HUES64 (cell line): ENCODE results near the gene BCL2L2.

Source experiments
- H3K27ac ChIP-seq: 2 replicates; pipeline ENCODE4 v1.7.0; 2013; ENCODE audit warnings: low read depth, low read length, inconsistent platforms
- H3K27me3 ChIP-seq: 2 replicates; pipeline ENCODE4 v1.6.1; 2013; ENCODE audit warnings: mild to moderate bottlenecking, low read length; ENCODE audit not compliant: insufficient read depth
- H3K36me3 ChIP-seq: 2 replicates; pipeline ENCODE4 v1.6.1; 2013; ENCODE audit warnings: mild to moderate bottlenecking, low read length; ENCODE audit not compliant: insufficient read depth
- H3K4me1 ChIP-seq: 2 replicates; pipeline ENCODE4 v1.6.1; 2013; ENCODE audit warnings: mild to moderate bottlenecking, low read length, moderate library complexity; ENCODE audit not compliant: insufficient read depth
- H3K4me3 ChIP-seq: 2 replicates; pipeline ENCODE4 v1.5.1; 2013; ENCODE audit warnings: mild to moderate bottlenecking, low read length, moderate library complexity
- H3K9ac ChIP-seq: 2 replicates; pipeline ENCODE4 v1.6.1; 2013; ENCODE audit warnings: mild to moderate bottlenecking, low read depth, low read length
- H3K9me3 ChIP-seq: 2 replicates; pipeline ENCODE4 v1.6.1; 2013; ENCODE audit warnings: low read depth, low read length; ENCODE audit not compliant: insufficient read depth
- WGBS: fragments of 150-250, 120-280 bp; methylation state at CpG from one replicate; pipeline ENCODE4 v1.1.7; 2013; ENCODE audit warnings: missing lambda C conversion rate; 5-methylcytosine and 5-hydroxymethylcytosine counted together

Gene BCL2L2

GRCh38 chr14:23300687-23301223 lies 5.9 kb upstream of the BCL2L2 start:
- peaks cover 71% of the 10 kb centered on the region for H3K27me3 ChIP-seq
- no peaks in the 10 kb centered on the region for H3K9me3 ChIP-seq
- no peak overlapping the region for H3K27ac ChIP-seq
- WGBS: 11% methylated on average over 13 of the region's 13 CpGs
- peak overlapping the region; percentile 67; the same call in 1 of the 2 replicates for H3K9ac ChIP-seq
- H3K4me3 ChIP-seq: peak overlapping the region; percentile 90
- H3K36me3 ChIP-seq: no peaks in the 10 kb centered on the region
- H3K4me1 ChIP-seq: peaks cover 7% of the 10 kb centered on the region; the same call in 1 of the 2 replicates

GRCh38 chr14:23301288-23301968 lies 5.2 kb upstream of the BCL2L2 start:
- Histone ChIP-seq H3K4me3 (peak overlapping the region; percentile 90), H3K9ac (peak overlapping the region; percentile 87), H3K9me3 (no peaks in the 10 kb centered on the region), H3K27ac (peak overlapping the region; percentile 96), H3K4me1 (peaks cover 11% of the 10 kb centered on the region; the same call in 1 of the 2 replicates), H3K27me3 (peaks cover 65% of the 10 kb centered on the region), H3K36me3 (no peaks in the 10 kb centered on the region)
- WGBS: under 1% methylated on average over 87 of the region's 87 CpGs

DNA sequence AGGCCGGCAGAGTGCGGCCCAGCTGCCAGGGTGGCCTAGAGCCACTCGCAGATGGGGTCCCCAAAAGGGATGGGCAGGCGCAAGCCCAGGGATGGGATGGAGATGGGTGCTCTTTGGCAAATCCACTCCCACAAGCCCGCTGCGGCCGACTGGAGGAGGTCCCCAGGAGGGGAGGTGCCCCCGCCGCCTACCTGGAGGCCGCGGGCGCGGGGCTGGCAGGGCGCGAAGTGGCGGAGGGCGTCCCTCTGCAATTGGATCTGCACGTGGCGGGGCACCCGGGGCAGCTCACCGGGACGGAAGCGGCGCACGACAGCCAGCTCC lies 4.7 kb upstream of the BCL2L2 start:
- Histone ChIP-seq H3K36me3 (no peaks in the 10 kb centered on the region), H3K27ac (peak overlapping the region; percentile 86), H3K27me3 (peaks cover 60% of the 10 kb centered on the region), H3K4me3 (peak overlapping the region; percentile 90), H3K9me3 (no peaks in the 10 kb centered on the region), H3K4me1 (peaks cover 11% of the 10 kb centered on the region; the same call in 1 of the 2 replicates), H3K9ac (peak overlapping the region; percentile 72)
- under 1% methylated on average over 25 of the region's 25 CpGs for WGBS

DNA sequence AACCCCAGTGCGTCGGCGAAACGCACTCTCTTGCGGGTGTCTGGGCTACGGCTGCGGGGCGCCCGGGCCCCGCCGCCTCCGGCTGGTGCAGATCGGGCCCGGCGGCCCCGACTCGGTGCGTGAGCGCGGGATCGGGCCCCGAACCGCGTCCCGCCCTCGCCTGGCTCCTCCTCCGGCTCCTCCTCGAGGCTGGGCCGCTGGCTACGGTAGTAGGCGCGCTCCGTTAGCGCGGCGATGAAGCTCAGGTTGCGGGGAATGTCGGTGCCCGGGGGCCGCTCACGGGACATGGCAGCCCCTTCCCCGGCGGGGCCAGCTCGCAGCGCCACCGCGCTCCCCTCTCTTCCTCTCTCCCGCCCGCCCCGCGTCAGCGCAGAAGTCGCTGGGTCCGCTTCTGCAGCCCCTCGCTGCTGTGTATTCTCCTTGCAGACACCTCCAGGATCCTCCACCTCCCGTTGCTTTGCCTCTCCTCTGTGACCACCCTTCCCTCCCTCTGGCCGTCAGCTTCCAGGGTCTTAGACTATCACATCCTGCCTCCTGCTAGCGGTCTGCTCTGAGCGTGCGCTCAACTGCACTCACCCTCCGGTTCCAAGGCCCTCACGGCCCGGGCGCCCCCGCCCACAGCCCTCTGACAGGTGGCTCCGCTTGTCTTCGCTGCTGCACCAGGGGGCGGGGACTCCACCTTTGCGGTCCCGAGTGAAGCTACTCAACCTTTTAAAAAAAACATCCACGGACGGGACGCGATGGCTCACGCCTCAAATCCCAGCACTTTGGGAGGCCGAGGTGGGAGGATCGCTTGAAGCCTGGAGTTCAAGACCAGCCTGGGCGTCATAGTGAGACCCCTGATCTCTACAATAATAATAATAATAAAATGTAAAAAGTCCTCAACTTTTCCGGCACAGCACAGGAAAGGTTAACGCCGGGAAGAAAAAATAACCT lies 4.1 kb upstream of the BCL2L2 start, which contains the start of gene PPP1R3E:
Gene PPP1R3E, minus strand, starts transcription at position 570 of the 936 bp plus-strand sequence. Its CDS starts 283 bp downstream, at position 287.
- peak within 1 kb of the TSS; percentile 86 for H3K27ac ChIP-seq
- no peaks in the 10 kb centered on the region for H3K36me3 ChIP-seq
- H3K4me1 ChIP-seq: peaks cover 11% of the 10 kb centered on the region; the same call in 1 of the 2 replicates
- H3K27me3 ChIP-seq: peaks cover 53% of the 10 kb centered on the region
- no peaks in the 10 kb centered on the region for H3K9me3 ChIP-seq
- peak within 1 kb of the TSS; percentile 72 for H3K9ac ChIP-seq
- H3K4me3 ChIP-seq: peak within 1 kb of the TSS; percentile 90
- 4% methylated on average over 80 of the region's 81 CpGs for WGBS

- H3K27ac ChIP-seq: peak overlapping the region; percentile 77
- 24% methylated on average over 4 of the region's 5 CpGs for WGBS
Measured at GRCh38 chr14:23307146-23307530, 505 bp downstream of the BCL2L2 start.

DNA sequence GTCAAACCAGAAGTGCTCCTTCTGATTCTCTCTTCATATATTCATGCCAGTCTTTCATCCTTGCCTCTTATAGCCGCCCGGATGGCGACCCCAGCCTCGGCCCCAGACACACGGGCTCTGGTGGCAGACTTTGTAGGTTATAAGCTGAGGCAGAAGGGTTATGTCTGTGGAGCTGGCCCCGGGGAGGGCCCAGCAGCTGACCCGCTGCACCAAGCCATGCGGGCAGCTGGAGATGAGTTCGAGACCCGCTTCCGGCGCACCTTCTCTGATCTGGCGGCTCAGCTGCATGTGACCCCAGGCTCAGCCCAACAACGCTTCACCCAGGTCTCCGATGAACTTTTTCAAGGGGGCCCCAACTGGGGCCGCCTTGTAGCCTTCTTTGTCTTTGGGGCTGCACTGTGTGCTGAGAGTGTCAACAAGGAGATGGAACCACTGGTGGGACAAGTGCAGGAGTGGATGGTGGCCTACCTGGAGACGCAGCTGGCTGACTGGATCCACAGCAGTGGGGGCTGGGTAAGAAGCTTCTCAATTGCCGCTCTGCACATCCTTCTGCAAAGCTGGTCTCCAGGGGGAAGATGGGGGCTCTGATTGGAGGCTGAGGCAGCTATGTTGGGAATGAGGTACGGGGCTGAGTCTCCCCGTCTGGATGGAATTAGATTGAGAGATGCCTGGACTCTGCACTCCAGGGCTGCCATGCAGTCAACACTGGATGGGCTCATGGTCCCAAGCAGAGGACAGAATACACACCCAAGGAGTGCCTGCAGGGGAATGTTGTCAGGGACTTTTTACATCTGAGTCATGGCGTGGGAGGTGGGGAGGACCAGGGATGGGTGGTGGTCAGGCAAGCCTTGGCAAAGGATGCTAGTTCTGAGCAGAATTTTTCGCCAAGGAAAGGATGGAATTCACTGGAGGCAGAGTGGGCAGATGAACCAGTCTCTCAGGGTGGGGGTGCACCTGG lies 1.3 kb downstream of the BCL2L2 start:
- Histone ChIP-seq H3K36me3 (peaks cover 27% of the 10 kb centered on the region), H3K27me3 (peaks cover 18% of the 10 kb centered on the region), H3K9ac (no peak overlapping the region), H3K4me3 (peak overlapping the region; percentile 84), H3K27ac (no peak overlapping the region), H3K4me1 (peaks cover 6% of the 10 kb centered on the region; the same call in 1 of the 2 replicates), H3K9me3 (no peaks in the 10 kb centered on the region)
- 91% methylated on average over 22 of the region's 22 CpGs for WGBS

More at GRCh38 chr14:23307146-23307530, 505 bp downstream of the BCL2L2 start:
- peaks cover 19% of the 10 kb centered on the region for H3K27me3 ChIP-seq
- H3K9me3 ChIP-seq: no peaks in the 10 kb centered on the region
- H3K9ac ChIP-seq: peak overlapping the region; percentile 79
- peak overlapping the region; percentile 84 for H3K4me3 ChIP-seq
- H3K4me1 ChIP-seq: peaks cover 6% of the 10 kb centered on the region; the same call in 1 of the 2 replicates
- H3K36me3 ChIP-seq: peaks cover 27% of the 10 kb centered on the region

- Histone ChIP-seq H3K27me3 (peaks cover 10% of the 10 kb centered on the region), H3K9me3 (no peaks in the 10 kb centered on the region), H3K9ac (no peak overlapping the region), H3K27ac (no peak overlapping the region), H3K36me3 (peaks cover 27% of the 10 kb centered on the region), H3K4me1 (peaks cover 6% of the 10 kb centered on the region; the same call in 1 of the 2 replicates), H3K4me3 (no peak overlapping the region)
- 95% methylated on average over 17 of the region's 17 CpGs for WGBS
Measured at GRCh38 chr14:23308721-23309445, 2.2 kb downstream of the BCL2L2 start.

DNA sequence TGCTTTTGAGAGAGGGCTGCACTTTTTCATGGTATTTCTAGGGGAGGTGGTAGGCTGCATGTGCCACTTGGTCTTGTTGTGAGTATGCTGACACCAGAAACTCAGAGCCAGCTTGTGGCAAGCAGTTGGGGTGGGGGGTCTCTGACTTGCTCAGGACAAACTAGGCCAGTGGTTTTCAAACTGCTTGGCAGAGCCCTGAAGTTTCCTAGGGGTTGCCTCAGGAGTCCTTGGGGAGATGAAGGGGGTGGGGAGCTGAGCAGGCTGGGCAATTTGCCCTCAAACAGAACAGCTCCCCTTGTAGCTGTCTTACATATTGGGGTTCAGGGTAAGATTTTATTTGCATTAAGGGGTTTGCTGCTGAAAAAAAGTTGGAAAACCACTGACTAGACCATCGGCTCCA lies 3.9 kb downstream of the BCL2L2 start:
- WGBS: 88% methylated on average over 1 of the region's 1 CpG

DNA sequence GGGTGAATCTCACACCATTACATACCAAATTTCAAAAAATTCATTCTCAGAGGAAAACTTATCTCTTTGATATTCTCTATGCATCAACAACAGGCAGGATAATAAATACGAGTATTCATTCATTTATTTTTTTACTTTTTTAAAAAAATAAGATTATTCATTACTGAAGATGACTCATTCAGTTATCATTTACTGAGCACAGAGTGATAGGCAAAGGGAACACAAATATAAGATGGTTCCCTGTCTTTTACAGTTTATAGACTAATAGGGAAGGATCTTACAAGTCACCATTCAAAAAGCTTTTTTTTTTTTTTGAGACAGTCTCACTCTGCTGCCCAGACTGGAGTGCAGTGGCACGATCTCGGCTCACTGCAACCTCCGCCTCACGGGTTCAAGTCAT lies 9.7 kb downstream of the BCL2L2 start:
- Histone ChIP-seq H3K36me3 (peaks cover 9% of the 10 kb centered on the region; the same call in 1 of the 2 replicates), H3K4me1 (peaks cover 10% of the 10 kb centered on the region; the same call in 1 of the 2 replicates), H3K27ac (no peak overlapping the region), H3K9ac (no peak overlapping the region), H3K27me3 (no peaks in the 10 kb centered on the region), H3K4me3 (no peak overlapping the region), H3K9me3 (no peaks in the 10 kb centered on the region)
- 98% methylated on average over 4 of the region's 5 CpGs for WGBS

More for the DNA sequence above, 3.9 kb downstream of the BCL2L2 start:
- H3K4me3 ChIP-seq: no peak overlapping the region
- peaks cover 31% of the 10 kb centered on the region for H3K36me3 ChIP-seq
- no peak overlapping the region for H3K9ac ChIP-seq
- no peak overlapping the region for H3K27ac ChIP-seq
- H3K9me3 ChIP-seq: no peaks in the 10 kb centered on the region
- H3K4me1 ChIP-seq: peaks cover 6% of the 10 kb centered on the region; the same call in 1 of the 2 replicates
- H3K27me3 ChIP-seq: no peaks in the 10 kb centered on the region
